Erythroblast (primary cell): ENCODE results near the gene RAB3C.

Experiments
- GATA1 ChIP-seq: IDR thresholded peaks from 2 replicates; pipeline ENCODE4 v1.6.1; 2011; ENCODE audit warnings: low read depth, mild to moderate bottlenecking, control low read depth, low read length, moderate library complexity
- POLR2A ChIP-seq: IDR thresholded peaks from 2 replicates; pipeline ENCODE4 v1.6.1; 2011; ENCODE audit warnings: mild to moderate bottlenecking, low read length

DNA sequence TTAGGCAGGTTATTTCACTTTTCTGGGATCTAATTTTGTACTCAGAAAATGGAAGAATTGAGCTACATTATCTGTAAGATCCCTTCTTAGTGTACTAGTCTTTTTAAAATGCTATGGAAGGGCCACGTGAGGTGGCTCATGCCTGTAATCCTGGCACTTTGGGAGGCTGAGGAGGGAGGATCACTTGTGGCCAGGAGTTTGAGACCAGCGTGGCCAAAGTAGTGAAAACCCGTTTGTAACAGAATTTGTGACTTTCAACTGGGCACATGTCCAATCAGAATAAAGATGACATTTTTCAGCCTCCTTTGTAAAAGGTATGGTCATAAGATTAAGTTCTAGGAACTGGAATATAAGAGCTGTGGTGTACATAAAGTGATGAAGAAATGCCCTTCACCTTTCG is 3.1 kb upstream of the RAB3C start:
- TF ChIP-seq POLR2A (no peak), GATA1 (no peak)
